Activated CD8-positive, alpha-beta memory T cell treated with anti-CD3 and anti-CD28 coated beads for 24 hours (primary cell): ENCODE data around the gene TRIM32.
"Not testable (repeated sequence)": the region's sequence is repeated elsewhere in the genome, so short reads cannot be mapped to it uniquely, and the experiment has no call there.

ENCODE experiments used
- DNase-seq: peaks from one replicate; pipeline ENCODE4 v3.0.0-alpha.2; 2020

Gene TRIM32

GRCh38 chr9:116674210-116674980, 12.7 kb upstream of the TRIM32 start:
- no peak for DNase-seq

- DNase-seq, result no peak
These were observed 3.6 kb upstream of the TRIM32 start for GRCh38 chr9:116683535-116683934.

GRCh38 chr9:116685166-116685565, 1.9 kb upstream of the TRIM32 start:
- no peak for DNase-seq

- no peak for DNase-seq
These were observed 970 bp upstream of the TRIM32 start for GRCh38 chr9:116686135-116686534.

GRCh38 chr9:116686693-116687073, 422 bp upstream of the TRIM32 start:
- no peak for DNase-seq

- no peak for DNase-seq
These were observed 640 bp downstream of the TRIM32 start for GRCh38 chr9:116687754-116688135.

GRCh38 chr9:116688806-116689485, 1.8 kb downstream of the TRIM32 start:
- no peak for DNase-seq

- DNase-seq, result no peak
These were observed 2.5 kb downstream of the TRIM32 start for GRCh38 chr9:116689486-116690032.

GRCh38 chr9:116690805-116691204, 3.7 kb downstream of the TRIM32 start:
- DNase-seq, result not testable (repeated sequence)

GRCh38 chr9:116691607-116692006, 4.5 kb downstream of the TRIM32 start:
- DNase-seq, result no peak

- no peak for DNase-seq
These were observed 5.5 kb downstream of the TRIM32 start for GRCh38 chr9:116692616-116693015.

- DNase-seq, result no peak
These were observed 6.2 kb downstream of the TRIM32 start for GRCh38 chr9:116693233-116693731.

GRCh38 chr9:116694785-116695291, 7.7 kb downstream of the TRIM32 start:
- DNase-seq, result no peak

GRCh38 chr9:116695438-116695837, 8.3 kb downstream of the TRIM32 start:
- DNase-seq, result no peak

- DNase-seq, result no peak
These were observed 10.3 kb downstream of the TRIM32 start for GRCh38 chr9:116697362-116697761.

- no peak for DNase-seq
These were observed 10.8 kb downstream of the TRIM32 start for GRCh38 chr9:116697887-116698286.

GRCh38 chr9:116700279-116700678, 13.2 kb downstream of the TRIM32 start:
- no peak for DNase-seq

- no peak for DNase-seq
These were observed 14.1 kb downstream of the TRIM32 start for GRCh38 chr9:116700882-116701865.

GRCh38 chr9:116701940-116702642, 15.0 kb downstream of the TRIM32 start:
- DNase-seq, result no peak

- no peak for DNase-seq
These were observed 16.5 kb downstream of the TRIM32 start for GRCh38 chr9:116703634-116704033.

GRCh38 chr9:116704470-116704869, 17.4 kb downstream of the TRIM32 start:
- no peak for DNase-seq

- no peak for DNase-seq
These were observed 18.4 kb downstream of the TRIM32 start for GRCh38 chr9:116705531-116705930.
